Amniotic stem cell (primary cell): ENCODE results near the gene ESYT2.
"Not testable (repeated sequence)": the region's sequence is repeated elsewhere in the genome, so short reads cannot be mapped to it uniquely, and the experiment has no call there.

Experiments used
- DNase-seq: peaks from one replicate; lab custom pipeline; 2025; lab: John Stamatoyannopoulos, UW

ESYT2 gene

GRCh38 chr7:158829342-158830210 is at the start of gene ESYT2:
ESYT2 (minus strand) TSS chr7:158829509; CDS start chr7:158829418, 91 bp downstream.
- peak; percentile 95 for DNase-seq

DNA sequence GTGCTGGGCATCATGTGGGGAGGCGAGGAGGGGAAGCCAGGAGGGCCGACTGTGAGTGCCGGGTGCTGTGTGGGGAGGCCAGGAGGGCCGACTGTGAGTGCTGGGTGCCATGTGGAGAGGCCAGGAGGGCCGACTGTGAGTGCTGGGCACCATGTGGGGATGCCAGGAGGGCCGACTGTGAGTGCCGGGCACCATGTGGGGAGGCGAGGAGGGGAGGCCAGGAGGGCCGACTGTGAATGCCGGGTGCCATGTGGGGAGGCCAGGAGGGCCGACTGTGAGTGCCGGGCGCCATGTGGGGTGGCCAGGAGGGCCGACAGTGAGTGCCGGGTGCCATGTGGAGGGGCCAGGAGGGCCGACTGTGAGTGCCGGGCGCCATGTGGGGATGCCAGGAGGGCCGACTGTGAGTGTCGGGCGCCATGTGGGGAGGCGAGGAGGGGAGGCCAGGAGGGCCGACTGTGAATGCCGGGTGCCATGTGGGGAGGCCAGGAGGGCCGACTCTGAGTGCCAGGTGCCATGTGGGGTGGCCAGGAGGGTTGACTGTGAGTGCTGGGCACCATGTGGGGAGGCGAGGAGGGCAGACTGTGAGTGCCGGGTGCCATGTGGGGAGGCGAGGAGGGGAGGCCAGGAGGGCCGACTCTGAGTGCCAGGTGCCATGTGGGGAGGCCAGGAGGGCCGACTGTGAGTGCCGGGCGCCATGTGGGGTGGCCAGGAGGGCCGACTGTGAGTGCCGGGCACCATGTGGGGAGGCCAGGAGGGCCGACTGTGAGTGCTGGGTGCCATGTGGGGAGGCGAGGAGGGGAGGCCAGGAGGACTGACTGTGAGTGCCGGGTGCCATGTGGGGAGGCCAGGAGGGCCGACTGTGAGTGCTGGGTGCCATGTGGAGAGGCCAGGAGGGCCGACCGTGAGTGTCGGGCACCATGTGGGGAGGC is 49.1 kb upstream of the ESYT2 start:
- DNase-seq, result not testable (repeated sequence)

DNA sequence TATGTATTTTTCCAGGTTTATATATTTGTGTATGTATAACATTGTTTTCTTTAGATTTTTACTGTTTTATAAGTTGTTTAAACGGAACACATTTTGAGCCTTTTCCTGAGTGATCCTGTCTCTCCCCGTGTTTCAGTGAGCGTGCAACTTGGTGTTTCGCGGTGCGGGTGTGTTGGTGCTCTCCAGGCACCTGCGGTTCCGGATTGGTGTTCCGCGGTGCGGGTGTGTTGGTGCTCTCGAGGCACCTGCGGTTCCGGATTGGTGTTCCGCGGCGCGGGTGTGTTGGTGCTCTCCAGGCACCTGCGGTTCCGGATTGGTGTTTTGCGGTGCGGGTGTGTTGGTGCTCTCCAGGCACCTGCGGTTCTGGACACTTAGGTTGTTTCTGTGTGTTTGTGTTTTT is 47.7 kb upstream of the ESYT2 start:
- DNase-seq, result no peak

GRCh38 chr7:158869876-158870275 is 40.6 kb upstream of the ESYT2 start:
- no peak for DNase-seq

DNA sequence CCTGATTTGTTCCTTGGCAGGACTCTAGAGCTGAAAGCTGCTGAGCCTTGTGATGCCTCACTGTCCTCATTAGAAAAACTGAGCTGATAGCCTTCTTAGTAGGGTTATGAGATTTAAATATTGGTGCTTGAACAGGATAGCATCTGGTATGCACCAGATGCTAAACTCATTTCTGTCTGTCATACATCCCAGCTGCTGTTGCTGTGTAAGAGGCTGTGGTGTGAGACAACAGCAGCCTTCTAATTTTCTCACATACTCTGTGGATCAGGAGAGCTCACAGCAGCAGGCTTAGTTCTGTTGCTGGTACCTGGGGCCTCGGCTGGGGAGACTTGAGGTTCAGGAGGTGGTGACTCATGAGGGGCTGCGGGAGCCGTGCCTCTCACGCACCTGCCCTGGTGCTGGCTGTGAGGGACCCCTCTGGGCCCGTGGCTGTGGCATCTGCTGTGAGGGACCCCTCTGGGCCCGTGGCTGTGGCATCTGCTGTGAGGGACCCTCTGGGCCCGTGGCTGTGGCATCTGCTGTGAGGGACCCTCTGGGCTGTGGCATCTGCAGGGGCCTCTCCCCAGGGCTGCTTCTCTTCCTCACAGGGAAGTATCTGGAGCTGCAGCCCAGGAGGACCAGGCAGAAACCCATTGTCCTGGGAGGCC is 39.6 kb upstream of the ESYT2 start:
- DNase-seq, result no peak

- DNase-seq, result no peak
Observed at GRCh38 chr7:158867214-158867984, 38.1 kb upstream of the ESYT2 start.

DNA sequence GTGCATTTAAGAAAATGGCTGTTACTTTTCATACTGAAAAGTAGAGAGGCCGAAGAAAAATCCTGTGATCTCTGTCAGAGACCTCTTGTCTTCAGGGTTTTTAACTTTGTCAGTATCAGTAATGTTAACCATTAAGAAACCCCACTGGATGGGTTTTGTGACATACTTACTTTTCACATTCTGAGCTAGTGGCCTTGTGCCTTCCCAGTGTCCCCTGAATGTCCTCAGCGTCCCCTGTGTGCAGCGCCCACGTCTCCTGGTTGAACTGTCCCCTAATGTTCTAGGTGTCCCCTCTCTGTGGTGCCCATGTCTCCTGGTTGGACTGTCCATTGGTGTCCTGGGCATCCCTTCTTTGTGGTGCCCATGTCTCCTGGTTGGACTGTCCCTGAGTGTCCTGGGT is 36.7 kb upstream of the ESYT2 start:
- no peak for DNase-seq

DNA sequence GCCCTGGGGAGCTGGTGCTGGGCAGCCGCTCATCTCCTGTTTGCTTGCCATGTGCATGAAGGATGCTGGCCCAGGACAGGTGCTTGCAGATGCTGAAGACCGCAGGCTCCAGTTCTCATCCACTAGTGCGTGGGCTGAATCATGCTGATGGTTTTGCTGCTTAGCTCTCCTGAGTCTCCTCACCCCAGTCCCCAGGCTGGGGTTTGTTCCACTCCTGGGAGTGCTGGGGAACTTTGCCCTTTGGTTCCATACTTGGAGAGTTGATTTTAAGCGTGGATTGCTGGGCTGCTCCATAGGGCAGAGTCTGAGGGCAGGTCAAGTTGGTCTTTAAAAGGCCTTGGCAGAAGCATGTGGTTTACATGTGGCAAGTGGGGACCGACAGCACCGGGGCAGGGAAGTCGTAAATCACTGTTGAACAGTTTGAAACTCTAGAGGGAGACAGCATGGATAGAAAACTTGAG is 36.2 kb upstream of the ESYT2 start:
- no peak for DNase-seq

GRCh38 chr7:158864833-158865232 is 35.5 kb upstream of the ESYT2 start:
- no peak for DNase-seq

DNA sequence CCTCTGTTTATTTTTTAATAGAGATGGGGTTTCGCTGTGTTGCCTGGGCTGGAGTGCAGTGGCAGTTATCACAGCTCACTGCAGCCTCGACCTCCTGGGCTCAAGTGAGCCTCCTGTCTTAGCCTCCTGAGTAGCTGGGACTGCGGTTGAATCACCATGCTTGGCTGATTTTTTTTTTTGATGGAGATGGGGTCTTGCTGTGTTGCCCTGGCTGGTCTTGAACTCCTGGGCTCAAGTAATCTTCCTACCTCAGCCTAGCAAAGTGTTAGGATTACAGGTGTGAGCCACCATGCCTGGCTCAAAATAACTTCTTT is 35.2 kb upstream of the ESYT2 start:
- DNase-seq, result no peak

DNA sequence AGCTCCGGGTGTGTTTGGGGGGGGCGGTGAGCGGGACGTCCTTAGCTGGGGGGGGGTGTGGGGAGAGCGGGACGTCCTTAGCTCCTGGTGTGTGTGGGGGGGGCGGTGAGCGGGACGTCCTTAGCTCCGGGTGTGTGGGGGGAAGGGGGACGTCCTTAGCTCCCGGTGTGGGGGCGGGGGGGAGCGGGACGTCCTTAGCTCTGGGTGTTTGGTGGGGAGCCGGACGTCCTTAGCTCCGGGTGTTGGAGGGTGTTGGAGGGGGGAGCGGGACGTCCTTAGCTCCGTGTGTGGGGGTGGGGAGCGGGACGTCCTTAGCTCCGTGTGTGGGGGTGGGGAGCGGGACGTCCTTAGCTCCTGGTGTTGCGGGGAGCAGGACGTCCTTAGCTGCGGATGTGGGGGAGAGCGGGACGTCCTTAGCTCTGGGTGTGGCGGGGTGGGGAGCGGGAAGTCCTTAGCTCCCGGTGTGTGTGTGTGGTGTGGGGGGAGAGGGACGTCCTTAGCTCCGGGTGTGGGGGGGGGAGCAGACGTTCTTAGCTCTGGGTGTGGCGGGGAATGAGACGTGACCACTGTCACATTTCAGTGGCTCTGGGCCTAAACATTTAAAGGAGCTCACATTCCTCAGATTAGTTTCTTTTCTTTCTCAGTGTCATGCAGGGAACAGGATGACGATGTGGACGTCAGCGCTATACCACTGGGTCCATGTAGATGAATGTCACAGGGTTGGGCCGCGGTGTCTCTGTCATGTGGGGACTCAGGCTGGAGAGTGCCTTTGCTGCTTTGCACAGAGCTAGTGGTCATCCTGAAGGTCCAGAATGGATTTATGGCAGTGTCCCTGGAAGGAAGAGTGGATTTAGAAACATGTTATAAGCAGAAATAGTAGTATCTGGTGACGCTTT is 34.5 kb upstream of the ESYT2 start:
- peak; percentile 41 for DNase-seq

- DNase-seq, result not testable (repeated sequence)
Observed at GRCh38 chr7:158862985-158863610, 33.8 kb upstream of the ESYT2 start.

DNA sequence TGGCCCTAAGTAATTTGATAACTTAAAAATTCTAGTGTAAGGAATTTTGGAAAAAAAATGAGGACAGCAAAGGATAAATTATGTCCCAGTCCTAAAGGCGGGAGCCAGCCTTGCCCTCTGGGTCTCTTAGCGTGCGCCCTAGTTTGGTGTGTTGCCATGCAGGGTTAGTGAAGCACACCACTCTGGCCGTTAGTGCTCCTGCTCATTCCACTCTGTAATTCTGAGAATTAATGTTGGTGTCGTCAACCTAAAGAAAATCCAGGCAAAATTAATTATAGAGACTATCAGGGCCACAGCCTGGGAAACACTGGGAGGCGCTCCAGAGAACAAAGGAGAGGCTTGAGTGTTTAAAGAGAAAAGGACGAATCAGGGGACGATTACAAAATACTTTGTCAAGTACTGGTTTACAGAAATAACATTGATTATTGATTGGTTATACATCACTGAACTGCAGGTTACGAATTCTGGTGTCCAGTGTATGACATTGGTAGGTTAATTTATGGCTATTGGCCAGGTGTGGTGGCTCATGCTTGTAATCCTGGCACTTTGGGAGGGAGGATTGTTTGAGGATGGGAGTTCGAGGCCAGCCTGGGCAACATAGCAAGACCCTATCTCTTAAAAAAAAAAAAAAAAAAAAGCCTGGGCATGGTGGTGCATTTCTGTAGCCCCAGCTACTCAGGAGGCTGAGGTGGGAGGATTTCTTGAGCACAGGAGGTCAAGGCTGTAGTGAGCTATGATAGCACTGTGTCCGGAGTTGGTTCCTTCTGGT is 32.8 kb upstream of the ESYT2 start:
- no peak for DNase-seq

GRCh38 chr7:158861004-158861787 is 31.9 kb upstream of the ESYT2 start:
- no peak for DNase-seq

DNA sequence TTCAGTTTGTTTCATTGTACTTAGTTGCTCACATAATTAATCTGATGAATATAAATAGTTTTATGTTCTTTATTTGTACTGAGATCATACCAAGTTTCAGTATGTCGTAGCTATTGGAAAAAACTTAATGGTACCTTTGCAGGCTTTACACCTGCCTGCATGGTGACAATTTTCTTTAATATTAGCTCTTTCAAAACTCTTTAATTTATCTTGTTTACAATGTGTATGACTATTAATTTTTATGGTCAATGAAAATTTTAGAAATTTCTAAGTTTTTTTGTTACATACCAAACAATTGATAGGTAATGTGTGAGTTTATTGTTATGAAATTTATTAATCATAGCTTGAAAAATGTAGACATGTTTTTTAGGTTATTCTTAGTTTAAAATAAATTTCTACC is 31.1 kb upstream of the ESYT2 start:
- DNase-seq, result no peak

DNA sequence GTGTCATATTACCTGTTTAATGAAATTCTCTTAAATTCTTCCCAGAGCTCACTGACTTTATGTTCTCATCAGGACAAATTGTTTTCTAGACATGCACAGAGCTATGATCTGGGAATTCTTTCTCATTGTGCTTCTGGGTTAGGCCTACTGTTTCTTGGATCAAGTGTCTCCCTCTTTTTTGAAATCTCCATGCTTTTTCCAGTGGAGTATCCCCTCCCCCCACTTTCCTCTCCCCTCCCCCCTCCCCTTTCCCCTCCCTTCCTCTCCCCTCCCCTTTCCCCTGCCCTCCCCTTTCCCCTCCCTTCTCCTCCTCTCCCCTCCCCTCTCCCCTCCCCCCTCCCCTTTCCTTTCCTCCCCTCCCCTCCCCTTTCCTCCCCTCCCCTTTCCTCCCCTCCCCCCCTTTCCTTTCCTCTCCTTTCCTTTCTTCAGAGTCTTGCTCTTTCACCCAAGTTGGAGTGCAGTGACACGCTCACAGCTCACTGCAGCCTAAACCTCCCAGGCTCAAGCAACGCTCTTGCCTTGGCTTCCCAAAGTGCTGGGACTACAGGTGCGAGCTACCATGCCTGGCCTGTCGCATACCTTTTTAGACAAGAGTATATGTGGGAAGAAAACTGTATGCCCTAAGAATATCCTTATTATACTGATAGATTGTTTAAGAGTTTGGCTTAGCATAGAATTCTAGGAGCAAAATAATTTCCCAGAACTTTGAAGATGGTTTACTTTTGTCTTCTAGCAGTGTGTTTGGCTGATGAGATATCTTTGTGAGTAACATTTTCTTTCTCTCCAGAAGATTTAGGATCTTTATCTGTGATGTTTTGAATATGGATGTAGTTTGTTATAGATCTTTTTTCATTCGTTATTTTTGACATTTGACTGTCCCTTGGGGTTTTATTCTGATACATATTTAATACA is 29.5 kb upstream of the ESYT2 start:
- no peak for DNase-seq

DNA sequence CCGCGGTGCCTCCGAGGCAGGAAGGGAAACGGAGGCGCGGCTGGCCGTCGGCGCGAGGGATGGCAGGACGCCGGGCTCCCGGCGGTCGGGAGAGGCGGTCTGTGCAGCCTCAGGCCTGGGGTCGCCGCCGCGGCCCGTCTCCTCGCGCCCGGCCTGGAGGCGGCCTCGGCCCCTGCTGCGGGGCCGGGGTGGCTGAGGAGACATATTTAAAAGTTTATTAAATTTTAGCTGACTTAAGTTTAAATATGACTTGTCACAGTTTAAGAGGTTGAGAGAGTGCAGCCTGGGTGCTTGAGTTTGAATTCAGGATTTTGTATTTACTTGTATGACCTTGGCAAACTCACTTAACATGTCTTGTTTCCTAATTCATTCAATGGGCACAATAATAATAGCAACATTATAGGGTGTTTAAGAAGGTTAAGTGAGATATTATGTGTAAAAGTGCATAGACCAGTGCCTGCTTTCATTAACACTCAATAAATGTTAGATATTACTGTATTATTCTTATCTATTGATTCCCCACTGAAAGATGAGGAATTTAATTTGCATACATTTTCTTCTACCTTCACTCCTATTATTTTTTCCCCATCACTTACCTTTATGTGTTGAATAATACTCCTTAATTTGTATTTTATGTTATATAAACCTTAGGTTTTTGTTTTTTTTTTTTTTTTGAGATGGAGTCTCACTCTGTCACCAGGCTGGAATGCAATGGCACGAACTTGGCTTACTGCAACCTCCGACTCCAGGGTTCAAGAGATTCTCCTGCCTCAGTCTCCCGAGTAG is 27.8 kb upstream of the ESYT2 start:
- DNase-seq, result no peak
